ENCODE data around the gene UBE2H.

The UBE2H gene

DNA sequence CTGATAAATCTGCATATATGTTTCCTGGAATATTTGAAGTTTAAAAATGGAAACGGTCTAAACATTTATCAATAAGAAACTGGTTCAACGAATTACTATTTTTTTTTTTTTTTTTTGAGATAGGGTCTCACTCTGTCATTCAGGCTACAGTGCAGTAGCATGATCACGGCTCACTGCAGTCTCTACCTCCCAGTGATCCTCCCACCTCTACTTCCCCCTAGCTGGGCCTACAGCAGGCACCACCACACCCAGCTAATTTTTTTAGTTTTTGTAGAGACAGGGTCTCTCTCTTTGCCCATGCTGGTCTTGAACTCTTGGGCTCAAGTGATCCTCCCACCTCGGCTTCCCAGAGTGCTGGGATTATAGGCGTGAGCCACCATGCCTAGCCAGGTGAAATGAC lies 68.3 kb downstream of the UBE2H start:
- no peak overlapping the region for H3K27ac ChIP-seq
- no peak for TF ChIP-seq CTCF (conservative IDR thresholded peaks at IDR 0.05)

- H3K27ac ChIP-seq: no peak overlapping the region
- no peak for TF ChIP-seq CTCF (conservative IDR thresholded peaks at IDR 0.05)
These were observed 69.6 kb downstream of the UBE2H start for GRCh38 chr7:129883151-129883550.

DNA sequence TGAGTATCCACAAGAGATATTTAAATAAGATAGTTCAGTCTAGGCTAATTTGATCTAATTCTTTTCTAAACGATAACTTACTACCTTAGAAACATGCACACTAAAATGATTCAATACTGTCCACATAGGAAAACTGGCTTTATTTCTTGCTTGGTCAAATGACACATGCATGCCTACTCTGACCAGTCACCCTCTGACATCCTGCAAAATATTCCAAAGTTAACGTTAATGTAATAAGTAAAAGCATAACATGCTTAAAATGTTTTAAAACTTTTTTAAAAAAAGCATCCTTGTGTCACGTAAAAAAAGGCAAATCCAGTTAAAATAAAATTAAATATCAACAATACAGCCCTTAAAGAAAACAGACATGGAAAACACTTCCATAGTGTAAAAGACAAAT lies 70.2 kb downstream of the UBE2H start:
- H3K27ac ChIP-seq: no peak overlapping the region
- no peak for TF ChIP-seq CTCF (conservative IDR thresholded peaks at IDR 0.05)

DNA sequence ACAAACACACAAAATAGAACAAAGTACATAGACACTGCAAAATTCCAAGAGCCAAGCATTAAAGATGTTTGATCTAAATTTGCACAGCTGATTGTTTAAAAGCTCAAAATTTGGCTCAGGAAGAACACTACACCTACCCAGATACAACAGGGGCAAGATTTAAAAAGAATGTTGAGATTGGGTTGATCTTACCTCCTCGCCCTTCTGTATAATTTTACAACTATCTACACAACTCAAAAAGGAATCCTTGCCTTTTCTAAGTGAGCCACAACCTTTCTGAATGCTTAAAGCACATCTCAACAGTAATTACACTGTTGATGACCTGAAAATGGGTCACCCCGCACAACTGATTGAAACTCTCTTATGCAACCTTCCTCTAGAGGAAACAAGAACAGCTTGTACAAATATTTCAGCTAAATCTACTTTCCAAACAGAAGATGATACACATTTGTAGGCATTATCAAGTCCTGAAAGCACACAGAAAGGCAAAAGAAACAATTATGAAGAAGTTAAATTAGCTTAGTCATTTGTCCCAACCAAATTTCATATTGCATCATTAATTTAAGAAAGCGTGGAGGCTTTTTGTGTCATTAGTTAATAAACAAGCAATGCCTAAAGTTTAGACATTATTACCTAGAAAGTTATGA lies 75.5 kb downstream of the UBE2H start:
- no peak overlapping the region for H3K27ac ChIP-seq
- TF ChIP-seq CTCF (conservative IDR thresholded peaks at IDR 0.05): no peak

DNA sequence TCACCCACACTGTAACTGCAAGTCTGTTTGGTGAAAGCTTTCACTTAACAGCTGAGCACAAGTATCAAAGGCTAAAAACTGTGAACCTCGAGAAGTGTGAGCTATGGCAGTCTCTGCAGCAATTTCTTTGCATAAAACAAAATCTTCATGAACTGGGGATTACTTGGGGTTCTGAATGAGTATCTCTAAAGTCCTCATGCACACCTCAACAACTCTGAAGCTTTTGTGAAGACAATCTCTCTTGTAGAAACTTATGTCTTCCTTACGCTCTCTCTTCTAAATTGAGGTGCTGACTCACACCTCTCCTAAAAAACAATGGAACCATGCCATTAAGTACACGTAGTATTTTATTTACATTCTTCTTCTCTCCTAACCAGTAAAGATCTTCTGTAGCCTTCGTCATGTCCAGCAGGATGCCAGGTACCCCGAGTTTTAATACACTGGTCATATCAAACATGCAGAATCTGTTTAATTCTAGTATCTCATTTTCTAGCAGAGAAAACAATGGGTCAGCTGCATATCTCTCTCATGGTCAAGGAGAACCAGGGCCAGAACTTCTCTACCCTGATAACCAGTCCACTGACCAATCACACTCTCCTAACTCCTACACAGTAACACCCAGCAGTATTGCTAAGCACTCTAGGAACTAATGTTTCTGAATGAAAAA lies 76.9 kb downstream of the UBE2H start:
- no peak for TF ChIP-seq CTCF (conservative IDR thresholded peaks at IDR 0.05)
- no peak overlapping the region for H3K27ac ChIP-seq

DNA sequence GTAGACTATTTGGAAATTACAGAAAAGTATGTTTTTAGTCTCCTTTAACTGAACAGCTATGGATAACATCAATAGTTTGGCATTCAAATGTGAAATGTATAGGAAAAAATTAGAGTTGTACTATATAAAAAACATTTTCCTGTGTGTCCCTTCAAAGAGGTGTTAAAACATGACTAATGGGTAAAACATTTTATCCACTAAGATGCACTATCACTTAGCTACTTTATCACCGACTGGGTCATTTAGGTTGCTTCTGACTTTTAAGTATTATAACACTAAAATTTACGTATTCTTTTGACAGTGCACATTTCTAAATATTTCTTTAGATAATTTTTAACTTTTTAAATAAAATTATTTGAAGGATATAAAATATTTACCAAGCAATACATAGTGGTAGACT lies 77.6 kb downstream of the UBE2H start:
- TF ChIP-seq CTCF (conservative IDR thresholded peaks at IDR 0.05): no peak
- H3K27ac ChIP-seq: no peak overlapping the region

- TF ChIP-seq CTCF (conservative IDR thresholded peaks at IDR 0.05): no peak
- H3K27ac ChIP-seq: no peak overlapping the region
These were observed 78.0 kb downstream of the UBE2H start for GRCh38 chr7:129874722-129875121.

Data from VCaP (cell line).